Stimulated activated CD8-positive, alpha-beta memory T cell treated with anti-CD3 and anti-CD28 coated beads, Interleukin-4, amount 100 ng/mL, for 4 hours (primary cell): ENCODE measurements around the gene USP7.

ENCODE experiments used
- DNase-seq, 2 donors: peaks; one replicate each; pipeline ENCODE4 v3.0.0-alpha.2; 2020; ENCODE audit warnings: low read depth in 2 of 2, low spot score in 1 of 2

USP7 gene

DNA sequence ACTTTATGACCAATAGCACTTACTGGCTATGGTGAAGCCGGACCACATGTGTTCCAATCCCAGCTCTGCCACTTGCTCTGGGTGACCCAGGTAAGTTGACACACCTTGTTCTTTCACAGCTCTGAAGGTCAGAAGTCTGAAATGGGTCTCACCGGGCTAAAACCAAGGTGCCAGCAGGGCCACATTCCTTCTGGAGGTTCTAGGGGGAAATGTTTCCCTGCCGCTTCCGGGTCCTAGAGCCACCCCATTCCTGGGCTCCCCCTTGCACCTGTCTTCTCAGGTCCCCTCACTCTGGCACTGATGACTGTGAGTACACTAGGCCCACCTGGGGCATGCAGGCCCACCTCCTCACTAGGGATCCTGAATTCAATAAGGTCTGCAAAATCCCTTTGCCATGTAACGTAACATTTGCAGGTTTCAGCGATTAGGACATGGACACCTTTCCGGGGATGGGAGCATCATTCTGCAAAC, 11.4 kb downstream of the USP7 start:
- DNase-seq, result no peak

DNA sequence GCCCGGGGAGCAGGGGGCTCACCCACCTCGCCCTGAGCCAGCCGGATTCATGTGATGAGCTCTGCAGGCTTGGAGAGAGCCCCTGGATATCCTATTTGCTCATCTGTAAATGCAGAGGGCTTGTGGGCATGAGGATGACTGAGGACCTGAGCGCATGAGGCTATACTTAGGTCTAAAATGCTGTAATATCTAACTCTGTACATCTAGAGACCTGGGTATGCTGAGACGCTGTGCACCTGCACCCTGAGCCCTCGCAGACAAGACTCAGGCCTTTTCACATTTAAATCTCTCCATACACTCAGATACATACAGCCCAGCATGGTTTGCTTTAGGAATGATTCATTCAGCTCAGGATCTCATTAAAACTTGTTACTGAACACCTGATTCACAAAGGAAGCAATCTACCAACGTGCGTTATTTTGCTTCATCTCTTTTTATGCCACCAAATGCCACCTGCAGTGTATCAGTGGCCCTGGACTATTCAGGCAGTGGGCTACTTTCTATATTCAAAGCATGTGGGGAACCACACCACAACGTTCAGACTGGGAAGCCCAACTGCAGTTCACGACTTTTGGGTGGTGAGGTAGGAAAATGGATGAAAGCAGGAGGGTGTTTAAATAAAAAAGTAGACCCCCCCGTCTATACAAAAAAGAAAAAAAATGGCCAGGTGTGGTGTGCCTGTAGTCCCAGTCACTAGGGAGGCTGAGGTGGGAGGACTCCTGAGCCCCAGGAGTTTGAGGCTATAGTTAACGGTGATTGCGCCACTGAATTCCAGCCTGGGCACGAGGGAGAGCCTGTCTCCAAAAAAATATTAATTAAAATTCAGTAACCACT, 12.0 kb downstream of the USP7 start:
- no peak for DNase-seq

DNA sequence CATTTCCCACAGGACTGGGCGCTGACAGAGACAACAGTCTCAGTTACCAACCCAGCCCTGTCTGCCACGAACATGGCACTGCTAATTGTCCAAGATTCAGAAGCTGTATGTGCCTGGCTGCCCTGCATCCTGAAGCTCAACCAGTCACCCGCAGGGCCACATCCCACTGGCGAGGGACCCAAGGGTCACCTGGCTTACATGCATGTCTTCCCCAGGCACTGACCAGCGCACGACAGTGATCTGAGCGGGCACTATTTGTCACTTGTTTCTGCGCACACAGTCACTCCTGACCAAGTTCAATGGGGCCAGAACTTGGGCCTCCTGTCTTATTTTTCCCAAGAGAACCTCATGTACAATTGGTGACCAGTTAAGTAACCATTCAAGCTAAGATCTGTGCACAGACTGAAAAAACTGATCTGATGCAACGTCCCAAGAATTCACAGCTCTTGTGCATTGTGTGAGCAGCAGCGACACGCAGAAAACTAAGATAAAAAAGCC, 13.1 kb downstream of the USP7 start:
- no peak for DNase-seq

DNA sequence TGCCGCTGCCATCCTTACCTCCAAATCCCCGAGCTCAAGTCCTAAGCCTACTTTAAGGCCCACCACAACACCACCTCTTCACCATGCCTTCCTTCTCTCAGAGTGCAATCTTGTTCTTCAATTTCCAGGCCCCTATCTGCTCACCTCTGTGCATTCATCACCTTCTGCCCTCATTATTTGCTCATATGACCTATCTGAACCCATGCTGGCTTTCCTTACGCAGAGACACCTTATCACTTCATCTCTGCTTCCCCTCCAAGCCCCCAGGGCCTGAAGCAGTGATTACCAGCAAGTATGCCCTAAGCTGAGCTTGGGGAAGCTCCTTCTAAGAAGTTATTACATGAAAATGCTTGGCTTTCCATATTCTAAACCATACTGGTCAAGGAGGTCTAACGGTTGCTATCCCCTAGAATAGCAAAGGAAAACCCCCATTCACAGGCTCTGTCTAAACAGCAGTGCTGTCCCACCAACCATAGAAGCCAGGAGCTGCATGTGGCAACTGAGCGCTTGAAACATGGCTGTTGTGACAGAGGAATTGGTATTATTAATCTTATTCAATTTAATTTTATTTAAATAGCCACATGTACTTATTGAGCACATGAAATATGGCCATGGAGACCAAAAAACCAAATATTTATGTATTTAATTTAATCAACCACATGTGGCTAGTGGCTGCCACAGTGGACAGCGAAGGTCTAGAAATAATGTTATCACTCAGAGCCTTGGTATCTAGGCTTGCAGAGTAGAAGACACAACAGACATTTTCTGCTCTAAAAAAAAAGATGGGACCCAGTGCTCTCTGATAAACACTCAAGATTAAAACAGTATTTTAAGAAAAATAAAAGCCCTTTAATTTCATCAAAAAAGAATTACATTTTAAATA, 13.9 kb downstream of the USP7 start:
- no peak for DNase-seq

DNA sequence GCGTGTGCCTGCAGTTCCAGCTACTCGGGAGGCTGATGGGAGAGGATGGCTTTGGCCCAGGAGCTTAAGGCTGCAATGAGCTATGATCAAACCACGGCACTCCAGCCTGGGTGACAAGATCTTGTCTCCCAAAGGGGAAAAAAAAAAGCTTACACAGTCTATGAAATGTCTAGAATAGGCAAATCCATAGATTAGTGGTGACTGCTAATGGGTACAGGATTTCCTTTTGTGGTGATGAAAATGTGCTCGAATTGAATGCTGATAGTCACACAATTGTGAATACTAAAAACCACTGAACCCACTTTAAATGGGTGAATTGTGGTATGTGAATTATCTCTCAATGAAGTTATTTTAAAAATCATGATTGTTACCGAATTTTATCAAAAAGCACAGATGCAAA, 14.9 kb downstream of the USP7 start:
- DNase-seq, result no peak

DNA sequence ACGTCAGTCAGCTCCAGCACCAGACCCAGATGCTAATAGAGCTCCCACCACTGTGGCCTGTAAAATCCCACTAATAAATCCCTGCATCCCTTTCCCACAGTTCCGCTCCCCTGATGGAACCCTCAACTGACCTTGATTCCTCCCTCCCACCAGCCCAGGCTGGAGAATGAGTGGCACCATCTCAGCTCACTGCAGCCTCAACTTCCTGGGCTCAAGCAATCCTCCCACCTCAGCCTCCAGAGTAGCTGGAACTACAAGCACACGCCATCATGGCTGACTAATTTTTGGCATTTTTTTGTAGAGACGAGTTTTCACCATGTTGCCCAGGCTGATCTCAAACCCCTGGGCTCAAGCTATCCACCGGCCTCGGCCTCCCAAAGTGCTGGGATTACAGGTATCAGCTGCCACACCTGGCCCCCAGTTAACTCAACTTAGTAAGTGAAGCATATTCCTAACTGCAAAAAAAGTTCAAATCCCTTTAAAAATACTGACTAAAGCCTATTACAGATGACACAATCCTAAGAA, 15.6 kb downstream of the USP7 start:
- DNase-seq, result no peak

DNA sequence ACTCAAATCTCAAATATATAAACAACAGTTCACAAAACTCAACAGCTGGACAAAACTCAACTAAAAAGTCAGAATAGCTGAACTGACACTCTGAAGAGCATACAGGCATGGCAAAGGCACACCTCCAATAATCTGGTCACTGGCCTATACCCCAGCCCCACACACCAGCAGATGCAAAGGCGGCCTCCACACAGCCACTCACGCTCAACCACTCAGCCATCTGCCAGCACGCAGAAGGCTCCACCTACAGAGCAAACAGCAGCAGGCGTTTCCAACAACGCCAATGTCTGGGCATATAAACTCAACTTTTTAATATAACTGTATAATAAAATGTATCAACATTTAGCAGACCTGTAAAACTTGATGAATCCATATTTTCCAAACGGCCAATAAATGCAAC, 17.2 kb downstream of the USP7 start:
- DNase-seq, result no peak

DNA sequence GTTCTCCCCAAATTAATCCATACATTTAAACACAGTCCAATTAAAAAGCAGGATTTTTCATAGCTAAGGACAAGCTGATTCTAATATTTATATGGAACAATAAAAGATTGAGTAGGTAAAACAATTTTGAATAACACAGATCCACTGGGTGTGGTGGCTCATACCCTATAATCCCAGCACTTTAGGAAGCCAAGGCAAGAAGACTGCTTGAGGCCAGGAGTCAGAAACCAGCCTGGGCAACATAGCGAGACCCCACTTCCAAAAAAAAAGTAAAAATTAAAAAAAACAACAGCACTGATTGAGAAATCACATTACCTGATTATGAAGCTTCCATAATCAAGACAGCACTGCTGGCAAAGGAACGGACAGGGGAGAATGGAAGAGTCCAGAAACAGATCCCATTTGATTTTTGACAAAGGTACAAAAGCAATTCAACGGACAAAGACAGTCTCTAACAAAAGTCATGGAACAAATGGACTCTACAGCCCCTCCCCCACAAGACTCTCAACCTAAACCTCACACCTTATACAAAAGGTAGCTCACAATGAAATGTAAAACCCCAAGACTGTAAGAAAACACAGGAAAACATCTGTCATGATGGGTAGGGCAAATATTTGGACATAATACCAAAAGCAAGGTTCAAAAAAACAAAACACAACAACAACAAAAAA, 17.9 kb downstream of the USP7 start:
- DNase-seq, result no peak

DNA sequence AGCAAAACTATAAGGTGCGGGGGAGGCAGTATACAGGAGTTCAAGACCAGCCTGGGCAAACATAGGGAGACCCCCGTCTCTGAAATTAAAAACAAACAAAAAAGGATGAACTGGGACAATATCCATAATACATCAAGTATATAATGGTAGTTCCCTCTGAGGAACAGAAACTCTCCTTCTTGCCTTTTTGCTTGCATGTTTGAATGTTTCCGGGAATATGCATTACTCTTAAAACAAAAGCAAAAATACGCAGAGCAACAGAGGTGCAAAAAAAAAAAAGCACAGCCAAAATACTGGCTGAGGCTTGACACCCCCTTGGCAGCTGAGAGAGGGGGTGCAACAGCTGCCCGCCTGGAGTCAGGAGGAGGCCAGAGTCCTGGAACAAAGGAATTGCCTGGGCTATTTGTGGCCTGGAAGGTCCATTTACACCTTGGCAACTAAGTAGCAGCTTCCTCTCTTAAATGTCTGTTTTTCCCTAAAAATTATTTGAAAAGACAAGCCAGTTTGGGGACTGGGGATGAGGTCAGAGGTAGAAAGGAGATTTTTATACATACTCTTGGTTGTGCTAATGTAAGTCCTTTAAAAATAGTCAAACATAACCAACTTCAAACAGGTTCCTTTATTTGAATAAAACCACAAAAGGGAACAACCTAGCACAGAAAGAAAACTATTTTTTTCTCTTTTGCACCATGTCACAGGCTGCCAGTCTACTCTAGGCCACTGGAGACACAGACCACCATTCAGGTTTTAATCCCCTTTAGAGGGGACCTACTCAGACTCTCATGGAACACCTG, 19.5 kb downstream of the USP7 start:
- no peak for DNase-seq

DNA sequence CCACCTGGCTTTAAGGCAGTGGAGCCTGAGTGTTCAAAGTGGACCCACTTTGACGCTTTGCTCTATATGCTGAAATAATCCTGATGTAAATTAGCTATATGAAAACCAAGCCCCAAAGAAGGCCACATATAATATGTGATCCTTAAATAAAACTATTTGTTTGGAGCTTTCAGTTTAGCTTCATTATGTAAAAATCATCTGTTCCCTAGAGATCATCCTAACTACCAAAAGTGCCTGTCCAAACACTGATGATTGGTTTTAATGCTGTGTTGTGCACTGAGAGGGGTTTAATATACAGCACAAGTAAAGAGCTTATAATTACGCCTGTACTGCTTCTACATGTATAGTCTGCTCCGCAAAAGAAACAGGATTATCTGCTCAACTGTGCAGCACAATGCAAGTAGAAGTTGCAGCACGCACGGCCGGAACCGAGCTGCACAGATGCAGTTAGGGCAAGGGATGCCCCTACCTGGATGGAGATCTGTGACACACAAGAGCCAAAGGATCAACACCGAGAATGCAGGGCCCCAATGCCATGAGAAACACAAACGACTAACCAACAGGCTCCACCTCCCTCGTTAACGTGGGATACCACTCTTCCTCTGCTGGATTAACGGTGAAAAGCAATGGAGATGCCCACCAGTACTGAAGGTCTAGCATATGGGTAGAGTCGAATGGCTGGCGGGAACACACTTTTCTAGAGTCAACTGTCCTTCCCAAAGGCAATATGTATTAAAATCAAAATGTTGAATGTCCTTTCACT, 20.5 kb downstream of the USP7 start:
- DNase-seq, result no peak

DNA sequence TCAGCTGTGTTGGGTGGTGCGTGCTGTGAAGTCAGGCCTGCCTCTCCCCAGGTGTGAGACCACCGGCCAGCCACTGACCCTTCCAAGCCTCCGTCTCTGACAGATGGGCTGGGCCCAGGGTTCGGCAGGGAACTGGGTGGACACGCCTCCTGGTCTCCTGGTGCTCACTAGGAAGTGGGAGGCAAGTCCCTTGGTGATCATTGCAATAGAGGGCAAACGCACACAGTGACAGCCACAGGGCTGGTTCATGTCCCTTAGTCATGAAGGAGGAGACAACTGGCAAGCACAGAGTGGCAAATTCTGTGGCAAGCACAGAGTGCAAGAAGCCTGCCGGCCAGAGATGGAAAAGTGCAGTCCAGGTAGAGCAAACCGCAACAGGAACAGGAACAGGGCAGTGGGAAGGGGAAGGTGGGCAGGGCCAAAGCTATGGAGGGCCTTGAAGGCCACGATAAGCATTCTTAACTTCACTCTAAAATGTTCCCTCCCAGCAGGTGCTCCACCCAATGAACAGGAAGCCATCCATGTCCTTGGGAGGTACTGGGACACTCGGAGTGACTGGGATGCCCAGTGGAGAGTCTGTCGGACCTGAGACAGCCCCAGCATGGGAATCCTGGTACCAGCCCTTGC, 21.9 kb downstream of the USP7 start:
- no peak for DNase-seq

DNA sequence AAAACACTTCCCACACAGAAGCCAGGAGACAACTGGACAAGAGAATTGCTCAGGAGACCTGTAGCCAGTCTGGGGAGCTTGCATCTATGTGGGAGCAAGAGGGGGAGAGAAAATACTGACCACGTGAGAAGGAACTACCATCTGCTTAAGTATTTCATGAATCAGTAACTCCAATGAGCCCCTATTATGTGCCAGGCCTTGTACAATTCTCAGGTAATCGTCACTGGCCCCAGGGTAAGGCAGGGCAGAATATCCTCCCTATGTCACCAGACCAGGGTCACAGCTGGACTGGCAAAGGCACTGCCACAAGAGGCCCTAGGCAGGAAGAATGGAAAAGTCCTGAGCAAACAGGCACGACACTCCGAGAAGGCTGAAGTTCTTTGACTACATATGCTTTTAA, 25.9 kb downstream of the USP7 start:
- DNase-seq, result no peak

DNA sequence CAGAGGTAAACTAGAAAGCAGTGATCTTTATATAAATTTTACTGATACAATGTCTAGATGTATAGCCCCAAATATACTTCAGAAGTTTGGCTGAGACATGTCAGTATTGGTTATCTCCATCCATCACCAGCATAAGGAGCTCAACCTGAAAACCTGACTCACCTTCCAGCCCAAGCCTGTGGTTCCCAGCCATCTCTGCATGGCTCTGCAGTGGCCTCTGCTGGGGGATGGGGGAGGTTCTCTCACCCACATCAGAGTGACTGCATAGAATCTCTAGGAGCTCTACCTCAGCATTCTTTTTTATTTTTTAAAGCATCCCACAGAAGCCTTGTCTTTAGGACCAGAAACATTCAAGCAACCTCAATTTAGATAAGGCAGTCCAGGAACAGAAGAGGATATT, 27.3 kb downstream of the USP7 start:
- peak; percentile 57 to 60 for DNase-seq

DNA sequence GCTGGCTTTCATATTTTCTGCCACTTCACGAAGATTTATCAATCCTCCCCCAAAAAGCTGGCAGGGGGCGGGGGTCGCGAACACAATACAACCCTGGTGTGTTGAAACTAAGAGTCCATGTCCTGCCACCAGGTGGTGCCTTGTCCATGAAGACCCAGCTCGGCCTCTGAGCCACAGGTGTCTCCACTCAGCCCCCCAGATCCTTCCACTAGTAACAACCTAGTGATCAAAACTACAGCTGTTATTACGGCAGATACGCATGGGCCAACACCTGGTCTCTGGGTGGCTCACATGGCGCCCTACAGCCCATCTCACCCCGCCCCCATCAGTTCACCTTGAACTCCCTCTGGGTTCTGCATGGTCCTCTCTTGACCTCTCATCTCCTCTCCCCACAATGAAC, 27.7 kb downstream of the USP7 start:
- DNase-seq, result no peak

DNA sequence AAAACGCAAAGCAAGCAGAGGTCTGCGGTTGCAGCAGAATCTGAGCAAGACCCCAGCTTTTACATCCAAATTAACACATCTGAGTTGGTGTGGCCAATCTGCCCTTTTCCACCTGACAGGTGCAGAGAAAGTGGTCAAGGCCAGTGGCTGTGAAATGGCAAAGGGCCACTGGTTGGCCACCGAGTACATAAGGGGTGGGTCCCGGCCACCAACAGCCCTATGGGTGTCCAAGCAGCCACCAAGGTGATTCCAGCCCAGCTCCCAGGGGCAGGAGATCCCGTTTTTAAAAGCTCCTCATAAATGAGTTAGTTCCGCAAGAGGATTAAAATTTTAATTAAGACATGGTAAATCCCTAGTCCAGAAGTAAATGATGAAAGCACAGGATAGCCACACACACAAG, 29.1 kb downstream of the USP7 start:
- DNase-seq, result no peak

DNA sequence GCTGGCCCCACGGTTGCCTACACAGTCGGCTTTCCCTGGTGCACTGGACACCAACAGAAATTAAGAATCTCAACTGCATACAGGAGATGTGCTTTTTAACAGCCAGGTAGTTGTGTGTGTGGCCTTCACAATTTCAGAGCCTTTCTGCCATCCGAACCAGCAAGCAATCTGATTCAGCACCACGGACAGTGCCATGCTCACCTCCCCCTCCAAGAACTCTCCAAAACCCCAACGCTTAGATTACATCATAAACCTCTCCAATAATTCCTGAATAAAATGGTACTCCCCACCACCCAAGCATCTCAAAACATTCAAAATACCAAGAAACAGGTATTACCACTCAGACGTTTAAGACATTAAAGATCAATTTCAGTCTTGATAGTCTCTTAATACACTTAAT, 31.8 kb downstream of the USP7 start:
- no peak for DNase-seq

DNA sequence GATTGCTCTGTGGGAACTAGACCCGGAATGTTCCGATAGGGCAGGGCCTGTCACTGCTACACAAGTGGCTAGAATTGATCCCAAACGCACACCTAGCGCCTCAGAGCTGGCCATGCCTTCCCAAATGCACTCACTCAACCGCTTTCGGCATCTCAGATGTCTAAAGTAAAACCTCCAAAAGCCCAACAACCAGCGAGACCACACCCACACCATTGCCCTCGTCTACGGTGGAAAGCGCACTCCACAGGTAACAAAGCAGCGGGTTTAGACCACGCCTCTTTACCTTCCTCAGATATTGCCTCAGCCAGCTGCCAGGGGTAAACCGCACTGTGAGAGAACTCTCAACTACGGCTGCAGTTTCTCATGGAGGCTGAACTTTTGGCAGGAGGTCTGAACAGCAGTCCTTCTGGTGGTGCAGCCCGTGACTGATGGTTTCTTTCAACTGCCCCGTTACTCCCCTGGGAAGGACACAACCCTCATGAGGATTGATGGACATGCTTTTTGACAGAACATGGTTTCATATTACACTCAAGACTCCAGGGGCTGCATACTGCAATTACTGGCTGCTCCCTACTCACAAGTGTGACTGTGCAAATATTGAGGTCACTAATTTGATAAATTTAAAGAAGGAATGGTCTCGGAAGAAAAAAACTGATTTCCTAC, 34.5 kb downstream of the USP7 start:
- no peak for DNase-seq

DNA sequence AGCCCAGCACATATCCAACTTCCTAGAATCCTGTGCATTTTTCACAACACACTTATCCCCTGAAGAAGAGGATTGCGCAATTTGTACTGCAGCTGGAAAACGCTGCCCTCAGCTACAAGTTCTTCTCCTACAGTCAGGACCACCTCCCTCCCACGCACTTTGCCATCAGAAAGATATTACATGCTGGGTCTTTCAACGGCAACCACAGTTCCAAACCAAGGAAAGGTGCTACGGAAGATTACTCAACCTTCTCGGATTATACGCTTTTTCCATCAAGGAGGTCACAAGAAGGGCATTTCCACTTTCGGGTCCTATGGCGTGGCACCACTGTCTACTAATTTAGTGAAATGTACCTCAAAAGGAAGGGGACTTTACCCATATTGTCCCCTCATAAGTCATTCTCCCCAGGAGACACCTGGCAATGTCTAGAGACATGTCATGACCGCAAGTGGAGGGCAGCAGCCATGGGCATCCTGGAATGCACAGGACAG, 35.2 kb downstream of the USP7 start:
- DNase-seq, result no peak

DNA sequence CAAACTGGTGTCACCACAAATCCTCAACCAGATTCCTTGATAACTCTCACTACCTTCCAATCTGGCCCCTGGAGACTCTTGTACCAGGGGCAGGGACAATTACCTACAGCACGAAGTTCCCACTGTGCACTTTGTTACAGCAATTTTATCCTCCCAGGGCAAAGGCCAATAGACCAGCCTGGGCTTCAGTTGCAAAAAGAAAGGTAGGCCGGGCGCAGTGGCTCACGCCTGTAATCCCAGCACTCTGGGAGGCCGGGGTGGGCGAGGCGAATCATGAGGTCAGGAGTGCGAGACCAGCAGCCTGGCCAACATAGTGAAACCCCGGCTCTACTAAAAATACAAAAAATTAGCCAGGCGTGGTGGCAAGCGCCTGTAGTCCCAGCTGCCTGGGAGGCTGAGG, 36.9 kb downstream of the USP7 start:
- no peak for DNase-seq
